ENCODE data around the gene CD300H. TPM values are rescaled to one million over a fixed set of nuclear protein-coding genes. Genes with fewer than 3 reads are reported as not detected.

CD300H gene
- total RNA-seq, 2 donors from 2014 or later = not detected

GRCh38 chr17:74599023-74599399 is 31.7 kb upstream of the CD300H start:
- ATAC-seq (no peak), DNase-seq (ENCODE audit: low spot score) (no peak)
- Mint-ChIP-seq H3K27ac (no peak overlapping the region), H3K36me3 (no peaks in the 10 kb centered on the region), H3K4me1 (ENCODE audit: low read depth in 2 of 2) (peaks cover 5 to 11% of the 10 kb centered on the region in 2 donors), H3K4me3 (no peak overlapping the region), H3K27me3 (peaks cover 31 to 33% of the 10 kb centered on the region in 2 donors), H3K9me3 (no peaks in the 10 kb centered on the region)

- Mint-ChIP-seq H3K36me3 (no peaks in the 10 kb centered on the region), H3K27me3 (peaks cover 34 to 36% of the 10 kb centered on the region in 2 donors), H3K9me3 (no peaks in the 10 kb centered on the region), H3K4me1 (ENCODE audit: low read depth in 2 of 2) (peaks cover 5 to 11% of the 10 kb centered on the region in 2 donors), H3K27ac (no peak overlapping the region), H3K4me3 (no peak overlapping the region)
- ATAC-seq (no peak), DNase-seq (ENCODE audit: low spot score) (no peak)
Observed at GRCh38 chr17:74598346-74599022, 31.2 kb upstream of the CD300H start.

GRCh38 chr17:74597069-74597790 is 29.9 kb upstream of the CD300H start:
- H3K4me3 Mint-ChIP-seq = no peak overlapping the region
- DNase-seq (ENCODE audit: low spot score) (no peak), ATAC-seq (no peak)
- H3K4me1 Mint-ChIP-seq (ENCODE audit: low read depth in 2 of 2) = peaks cover 7 to 8% of the 10 kb centered on the region in 2 donors
- H3K27me3 Mint-ChIP-seq = peaks cover 39 to 45% of the 10 kb centered on the region in 2 donors
- no peak overlapping the region for H3K27ac Mint-ChIP-seq
- no peaks in the 10 kb centered on the region for H3K9me3 Mint-ChIP-seq
- H3K36me3 Mint-ChIP-seq = no peaks in the 10 kb centered on the region

- ATAC-seq (no peak), DNase-seq (ENCODE audit: low spot score) (no peak)
- Mint-ChIP-seq H3K27me3 (peaks cover 40 to 47% of the 10 kb centered on the region in 2 donors), H3K36me3 (no peaks in the 10 kb centered on the region), H3K4me1 (ENCODE audit: low read depth in 2 of 2) (peaks cover 8 to 10% of the 10 kb centered on the region in 2 donors), H3K4me3 (no peak overlapping the region), H3K27ac (no peak overlapping the region), H3K9me3 (no peaks in the 10 kb centered on the region)
Observed at GRCh38 chr17:74595037-74595750, 27.9 kb upstream of the CD300H start.

GRCh38 chr17:74592087-74592990 is 25.0 kb upstream of the CD300H start, which contains the start of gene CD300LD:
Gene CD300LD (minus strand): TSS chr17:74592283. CDS start chr17:74592202, 81 bp downstream.
- H3K36me3 Mint-ChIP-seq = no peaks in the 10 kb centered on the region
- H3K27ac Mint-ChIP-seq = no peak within 1 kb of the TSS
- H3K4me1 Mint-ChIP-seq (ENCODE audit: low read depth in 2 of 2) = peaks cover 5 to 10% of the 10 kb centered on the region in 2 donors
- peak in 1 of 2 donors; percentile 43 for ATAC-seq
- H3K9me3 Mint-ChIP-seq = no peaks in the 10 kb centered on the region
- no peak for DNase-seq (ENCODE audit: low spot score)
- peaks cover 30 to 42% of the 10 kb centered on the region in 2 donors for H3K27me3 Mint-ChIP-seq
- no peak within 1 kb of the TSS for H3K4me3 Mint-ChIP-seq

GRCh38 chr17:74591503-74591902 is 24.2 kb upstream of the CD300H start:
- Mint-ChIP-seq H3K9me3 (no peaks in the 10 kb centered on the region), H3K4me1 (ENCODE audit: low read depth in 2 of 2) (peaks cover 5 to 10% of the 10 kb centered on the region in 2 donors), H3K4me3 (no peak overlapping the region), H3K36me3 (no peaks in the 10 kb centered on the region), H3K27me3 (peaks cover 28 to 42% of the 10 kb centered on the region in 2 donors), H3K27ac (no peak overlapping the region)
- DNase-seq (ENCODE audit: low spot score) (no peak), ATAC-seq (no peak)

GRCh38 chr17:74585711-74586110 is 18.4 kb upstream of the CD300H start:
- DNase-seq (ENCODE audit: low spot score) (no peak), ATAC-seq (no peak)
- Mint-ChIP-seq H3K4me3 (no peak overlapping the region), H3K9me3 (no peaks in the 10 kb centered on the region), H3K27me3 (peaks cover 15 to 16% of the 10 kb centered on the region in 2 donors), H3K36me3 (no peaks in the 10 kb centered on the region), H3K27ac (no peak overlapping the region), H3K4me1 (ENCODE audit: low read depth in 2 of 2) (no peaks in the 10 kb centered on the region)

GRCh38 chr17:74584292-74585060 is 17.2 kb upstream of the CD300H start:
- DNase-seq (ENCODE audit: low spot score) (no peak), ATAC-seq (no peak)
- H3K27ac Mint-ChIP-seq = no peak overlapping the region
- peaks cover 0 to 4% of the 10 kb centered on the region in 2 donors for H3K4me1 Mint-ChIP-seq (ENCODE audit: low read depth in 2 of 2)
- no peaks in the 10 kb centered on the region for H3K36me3 Mint-ChIP-seq
- H3K27me3 Mint-ChIP-seq = peaks cover 7 to 10% of the 10 kb centered on the region in 2 donors
- H3K9me3 Mint-ChIP-seq = no peaks in the 10 kb centered on the region
- H3K4me3 Mint-ChIP-seq = no peak overlapping the region

GRCh38 chr17:74582633-74583032 is 15.3 kb upstream of the CD300H start:
- no peak for ATAC-seq
- H3K9me3 Mint-ChIP-seq = no peaks in the 10 kb centered on the region
- peaks cover 0 to 5% of the 10 kb centered on the region in 2 donors for H3K27me3 Mint-ChIP-seq
- H3K36me3 Mint-ChIP-seq = no peaks in the 10 kb centered on the region
- DNase-seq (ENCODE audit: low spot score) = no peak
- H3K27ac Mint-ChIP-seq = no peak overlapping the region
- H3K4me1 Mint-ChIP-seq (ENCODE audit: low read depth in 2 of 2) = peaks cover 5 to 7% of the 10 kb centered on the region in 2 donors
- H3K4me3 Mint-ChIP-seq = no peak overlapping the region

GRCh38 chr17:74579900-74580299 is 12.6 kb upstream of the CD300H start:
- Mint-ChIP-seq H3K9me3 (no peaks in the 10 kb centered on the region), H3K36me3 (no peaks in the 10 kb centered on the region), H3K4me1 (ENCODE audit: low read depth in 2 of 2) (peaks cover 5 to 7% of the 10 kb centered on the region in 2 donors), H3K27me3 (peaks cover 10 to 25% of the 10 kb centered on the region in 2 donors), H3K4me3 (no peak overlapping the region), H3K27ac (no peak overlapping the region)
- no peak for DNase-seq (ENCODE audit: low spot score)
- no peak for ATAC-seq

GRCh38 chr17:74578979-74579378 is 11.7 kb upstream of the CD300H start:
- no peak overlapping the region for H3K4me3 Mint-ChIP-seq
- H3K9me3 Mint-ChIP-seq = no peaks in the 10 kb centered on the region
- peaks cover 5 to 7% of the 10 kb centered on the region in 2 donors for H3K4me1 Mint-ChIP-seq (ENCODE audit: low read depth in 2 of 2)

GRCh38 chr17:74574489-74575142 is 7.3 kb upstream of the CD300H start:
- ATAC-seq (no peak), DNase-seq (ENCODE audit: low spot score) (no peak)
- peaks cover 12 to 31% of the 10 kb centered on the region in 2 donors for H3K27me3 Mint-ChIP-seq
- H3K27ac Mint-ChIP-seq = no peak overlapping the region
- peaks cover 3 to 5% of the 10 kb centered on the region in 2 donors for H3K4me1 Mint-ChIP-seq (ENCODE audit: low read depth in 2 of 2)
- no peak overlapping the region for H3K4me3 Mint-ChIP-seq
- H3K36me3 Mint-ChIP-seq = no peaks in the 10 kb centered on the region
- H3K9me3 Mint-ChIP-seq = no peaks in the 10 kb centered on the region

More at GRCh38 chr17:74578979-74579378, 11.7 kb upstream of the CD300H start:
- no peak for ATAC-seq
- peaks cover 10 to 31% of the 10 kb centered on the region in 2 donors for H3K27me3 Mint-ChIP-seq
- no peaks in the 10 kb centered on the region for H3K36me3 Mint-ChIP-seq
- H3K27ac Mint-ChIP-seq = no peak overlapping the region
- no peak for DNase-seq (ENCODE audit: low spot score)

Measured in natural killer cell treated with Interleukin-12 subunit alpha and Interleukin-12 subunit beta and Interleukin-15 and Interleukin-18, amount 100 ng/mL, for 72 hours (primary cell).